Pancreas (tissue), 10 donors: ENCODE results near the gene COL5A1. TPM values are rescaled to one million over a fixed set of nuclear protein-coding genes. Genes with fewer than 3 reads are reported as not detected.

Source experiments
- ATAC-seq, 4 donors: fragments of 200-7000 bp; cut with Tn5 transposase; one replicate each; pipeline versions ENCODE4 v1.8.0 to v1.9.1; 2020; ENCODE audit warnings: mild to moderate bottlenecking in 4 of 4, moderate library complexity in 4 of 4
- DNase-seq, 6 donors: peaks; one replicate each; pipeline ENCODE4 v3.0.0-alpha.2; 2020
- FAIRE-seq: peaks from 2 replicates; lab custom pipeline; 2012; peaks lifted over from hg19 to GRCh38; lab: Jason Lieb, UNC
- H3K27ac ChIP-seq, 4 donors: fragments of 200-600 bp; sonication (generic); 1 replicate in 3 of 4; 2 replicates in 1 of 4; pipeline versions ENCODE4 v1.5.0 to v1.8.0; 2020
- H3K27me3 ChIP-seq, 4 donors: fragments of 200-600 bp; one replicate each; pipeline ENCODE4 v1.8.0; 2021
- H3K36me3 ChIP-seq, 3 donors: fragments of 200-600 bp; sonication (generic) in 1 of 3; one replicate each; pipeline versions ENCODE4 v1.5.0 to v1.8.0; 2020 to 2021
- H3K4me1 ChIP-seq, 3 donors: fragments of 200-600 bp; one replicate each; pipeline ENCODE4 v1.8.0; 2021
- H3K4me3 ChIP-seq, 4 donors: fragments of 200-600 bp; sonication (generic) in 2 of 4; one replicate each; pipeline versions ENCODE4 v1.5.0 to v1.8.0; 2020 to 2021
- H3K9me3 ChIP-seq, 4 donors: fragments of 200-600 bp; one replicate each; pipeline ENCODE4 v1.8.0; 2021
- CTCF ChIP-seq, 4 donors: fragments of 200-600 bp; sonication (generic) in 3 of 4; IDR thresholded peaks; one replicate each; pipeline versions ENCODE4 v1.5.0 to v1.8.0; 2021; ENCODE audit warnings: antibody characterized with exemption in 4 of 4
- WGBS, 2 donors: extraction: QIAGEN DNeasy Blood & Tissue Kit; methylation state at CpG; one replicate each; pipeline ENCODE4 v1.1.7; 2013; 5-methylcytosine and 5-hydroxymethylcytosine counted together
- intact Hi-C, 3 donors: fragments of 100-400 bp; cut with DNase I; formaldehyde crosslinking; loops; one replicate each; pipeline versions ENCODE4 v1.11.1 to v1.14.2; 2022
- polyA plus RNA-seq, 2 donors: library from polyadenylated mRNA; stranded (reverse); fragments of 200-250 nt; gene quantifications; one replicate each; pipeline ENCODE4 v1.2.3, GENCODE V29; 2013
- total RNA-seq, 6 donors: library from RNA; stranded (reverse); fragmentation: NEBNext Ultra II Directional in 4 of 6; extraction: Animal tissue kit (Norgen Biotek cat#: 25700) in 4 of 6; gene quantifications; one replicate each; pipeline versions ENCODE4 v1.2.1 to v1.2.4, GENCODE V29; 2021 to 2023
- donor health status: healthy with polysubstance abuse.
- donor health status: DM: no; HTN: no; CAD: no; lungs with moderate emphysema.
- donor health status: DM: no; HTN: no; CAD: no.
- donor health status: control.
- donor health status: control.
- donor health status: Bipolar disorder and iron deficiency.
- donor health status: DM: yes; HTN: yes; CAD: no.
- donor health status: DM: no; HTN: no; CAD: no.
- donor health status: DM: no; HTN: no; CAD: no.
- donor health status: DM: yes; HTN: yes; CAD: no.

COL5A1 gene
- total and polyA plus RNA-seq, 8 donors, result 1.2 to 62.8 (median 3.5) TPM

GRCh38 chr9:134724202-134724911, 82.8 kb downstream of the COL5A1 start:
- Histone ChIP-seq H3K9me3 (no peaks in the 10 kb centered on the region), H3K4me3 (no peak overlapping the region), H3K27me3 (no peaks in the 10 kb centered on the region), H3K4me1 (no peaks in the 10 kb centered on the region), H3K36me3 (no peaks in the 10 kb centered on the region), H3K27ac (no peak overlapping the region)
- WGBS, 2 donors, result 56 to 65% methylated on average over 25 of the region's 25 CpGs
- intact Hi-C loops, result no loop called here
- DNase-seq, result peak in 2 of 6 donors; percentile 15 to 39
- TF ChIP-seq CTCF (IDR thresholded peaks at IDR 0.05), result no peak
- ATAC-seq, result no peak
- no peak for FAIRE-seq

GRCh38 chr9:134724912-134725604, 83.5 kb downstream of the COL5A1 start:
- Histone ChIP-seq H3K4me3 (no peak overlapping the region), H3K27ac (no peak overlapping the region), H3K4me1 (no peaks in the 10 kb centered on the region), H3K9me3 (no peaks in the 10 kb centered on the region), H3K27me3 (no peaks in the 10 kb centered on the region), H3K36me3 (no peaks in the 10 kb centered on the region)
- FAIRE-seq (no peak), DNase-seq (peak in 1 of 6 donors; percentile 21), ATAC-seq (no peak)
- no peak for TF ChIP-seq CTCF (IDR thresholded peaks at IDR 0.05)
- intact Hi-C loops, result no loop called here
- 65 to 75% methylated on average over 17 of the region's 17 CpGs for WGBS, 2 donors

DNA sequence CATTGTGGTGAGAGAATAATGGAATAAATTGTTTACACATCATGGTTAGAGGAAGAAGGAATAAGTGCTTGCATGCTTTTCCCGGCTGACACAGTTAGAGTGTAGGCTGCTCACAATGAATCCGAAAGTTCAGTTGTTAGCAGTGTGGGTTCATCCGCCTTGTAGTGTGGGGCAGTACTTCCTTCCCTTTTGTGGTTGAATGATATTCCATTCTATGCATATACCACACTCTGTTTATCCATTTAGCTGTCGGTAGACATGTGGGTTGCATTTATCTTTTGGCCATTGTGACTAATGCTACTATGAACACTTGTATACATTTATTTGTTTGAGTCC, 84.0 kb downstream of the COL5A1 start:
- Histone ChIP-seq H3K27ac (no peak overlapping the region), H3K4me1 (no peaks in the 10 kb centered on the region), H3K4me3 (no peak overlapping the region), H3K36me3 (no peaks in the 10 kb centered on the region), H3K27me3 (no peaks in the 10 kb centered on the region), H3K9me3 (no peaks in the 10 kb centered on the region)
- WGBS, 2 donors, result 44 to 51% methylated on average over 4 of the region's 4 CpGs
- ATAC-seq, result peak in 1 of 4 donors; percentile 48
- FAIRE-seq, result no peak
- no peak for DNase-seq
- TF ChIP-seq CTCF (IDR thresholded peaks at IDR 0.05), result no peak
- intact Hi-C loops, result no loop called here

GRCh38 chr9:134726026-134726721, 84.6 kb downstream of the COL5A1 start:
- DNase-seq, result peak in 1 of 6 donors; percentile 4
- H3K9me3 ChIP-seq, result no peaks in the 10 kb centered on the region
- H3K4me1 ChIP-seq, result no peaks in the 10 kb centered on the region
- no peak for ATAC-seq
- no peaks in the 10 kb centered on the region for H3K36me3 ChIP-seq
- FAIRE-seq, result no peak
- TF ChIP-seq CTCF (IDR thresholded peaks at IDR 0.05), result no peak
- no peak overlapping the region for H3K4me3 ChIP-seq
- H3K27ac ChIP-seq, result no peak overlapping the region
- intact Hi-C loops, result no loop called here
- H3K27me3 ChIP-seq, result no peaks in the 10 kb centered on the region
- 47 to 73% methylated on average over 4 of the region's 4 CpGs for WGBS, 2 donors
